Fibroblast of skin of right biceps (primary cell): Measurements from ENCODE around the gene EME2.
"Not testable (repeated sequence)": the region's sequence is repeated elsewhere in the genome, so short reads cannot be mapped to it uniquely, and the experiment has no call there.

Experiments
- DNase-seq: peaks from one replicate; pipeline ENCODE4 v3.0.0-alpha.2; 2013

Gene EME2

GRCh38 chr16:1792836-1793577, 20.4 kb downstream of the EME2 start:
- no peak for DNase-seq

GRCh38 chr16:1793578-1794220, 21.1 kb downstream of the EME2 start, which contains the start of gene IGFALS:
IGFALS (minus strand) TSS chr16:1793705; CDS start chr16:1793652, 53 bp downstream.
- DNase-seq = no peak

GRCh38 chr16:1794221-1794871, 21.7 kb downstream of the EME2 start:
- DNase-seq = no peak

GRCh38 chr16:1794908-1795666, 22.5 kb downstream of the EME2 start:
- DNase-seq = no peak

GRCh38 chr16:1799263-1799662, 26.7 kb downstream of the EME2 start:
- not testable (repeated sequence) for DNase-seq

- DNase-seq = no peak
Observed at GRCh38 chr16:1800701-1801100, 28.1 kb downstream of the EME2 start.

GRCh38 chr16:1807626-1808025, 35.0 kb downstream of the EME2 start:
- DNase-seq = no peak

- no peak for DNase-seq
Observed at GRCh38 chr16:1808691-1809090, 36.1 kb downstream of the EME2 start.

GRCh38 chr16:1809281-1809801, 36.7 kb downstream of the EME2 start:
- DNase-seq = no peak

GRCh38 chr16:1810106-1810505, 37.5 kb downstream of the EME2 start:
- no peak for DNase-seq

GRCh38 chr16:1810536-1810935, 37.9 kb downstream of the EME2 start:
- DNase-seq = no peak

- peak; percentile 52 for DNase-seq
Observed at GRCh38 chr16:1812732-1813163, 40.1 kb downstream of the EME2 start.

GRCh38 chr16:1815461-1815860, 42.9 kb downstream of the EME2 start:
- no peak for DNase-seq

- DNase-seq = no peak
Observed at GRCh38 chr16:1816396-1817275, 44.0 kb downstream of the EME2 start.

GRCh38 chr16:1817276-1817589, 44.6 kb downstream of the EME2 start:
- DNase-seq = no peak

- DNase-seq = no peak
Observed at GRCh38 chr16:1817716-1818115, 45.1 kb downstream of the EME2 start.

GRCh38 chr16:1818204-1818872, 45.7 kb downstream of the EME2 start:
- DNase-seq = no peak

GRCh38 chr16:1818873-1819525, 46.4 kb downstream of the EME2 start:
- DNase-seq = no peak

- no peak for DNase-seq
Observed at GRCh38 chr16:1819611-1820010, 47.0 kb downstream of the EME2 start.

GRCh38 chr16:1820096-1820945, 47.7 kb downstream of the EME2 start:
- no peak for DNase-seq
